HCT116 (cell line): Measurements from ENCODE around the gene KRT17. TPM values are rescaled to one million over a fixed set of nuclear protein-coding genes. Genes with fewer than 3 reads are reported as not detected.

ENCODE experiments used
- ATAC-seq: fragments of 200-7000 bp; cut with Tn5 transposase; 2 replicates; pipeline ENCODE4 v1.9.1; 2020; ENCODE audit warnings: mild to moderate bottlenecking, moderate library complexity
- BruUV-seq: library from RNA; stranded (reverse); fragments of 400-500 nt; replicated peaks from 2 replicates; lab custom pipeline; 2021; lab: Mats Ljungman, UMichigan
- CTCF ChIA-PET: fragments of 300-600 bp; sonication (Branson Sonifier 250); formaldehyde crosslinking; loops from one replicate; lab custom pipeline; 2021; ENCODE audit warnings: antibody characterized with exemption; lab: Charles Lee
- POLR2A ChIA-PET: fragments of 300-600, 350-600 bp; sonication (Branson Sonifier 250); formaldehyde crosslinking; loops from one replicate; lab custom pipeline; 2021; ENCODE audit warnings: antibody characterized with exemption; lab: Charles Lee
- RAD21 ChIA-PET, 2 experiments: fragments of 300-600 bp; sonication (Branson Sonifier 250); formaldehyde crosslinking; loops; one replicate each; lab custom pipeline; 2023; ENCODE audit warnings: low total read pairs in 2 of 2; ENCODE audit not compliant: uncharacterized antibody in 2 of 2, unreplicated experiment in 2 of 2, low non-redundant PET in 1 of 2; lab: Charles Lee
- DNase-seq: peaks from one replicate; pipeline ENCODE4 v3.0.0-alpha.2; 2010; ENCODE audit warnings: low read depth, low spot score
- H2AFZ ChIP-seq: fragments of 200-600 bp; shearing (Covaris generic), sonication (generic); 2 replicates; pipeline ENCODE4 v1.6.1; 2017; ENCODE audit warnings: low read depth, mixed run types, mixed read lengths, antibody characterized with exemption, low read length; ENCODE audit not compliant: poor library complexity, severe bottlenecking
- H3K27ac ChIP-seq: 2 replicates; pipeline ENCODE4 v1.5.1; 2012; ENCODE audit warnings: low read depth, low read length
- H3K27me3 ChIP-seq: fragments of 200-600 bp; sonication (generic); 2 replicates; pipeline ENCODE4 v1.6.1; 2016; ENCODE audit warnings: mixed run types, low read length, mixed read lengths; ENCODE audit not compliant: insufficient read depth
- H3K36me3 ChIP-seq, 2 experiments: fragments of 200-500 bp in 1 of 2; fragments of 200-600 bp in 1 of 2; sonication (Bioruptor generic) in 1 of 2; sonication (generic) in 1 of 2; 2 replicates each; pipeline versions ENCODE4 v1.5.1 to v1.6.1; 2014 to 2016; ENCODE audit warnings: low read length in 2 of 2, inconsistent platforms in 1 of 2, mixed read lengths in 1 of 2, mixed run types in 1 of 2; ENCODE audit not compliant: insufficient read depth in 2 of 2, control insufficient read depth in 1 of 2
- H3K4me1 ChIP-seq, 2 experiments: fragments of 200-600 bp in 1 of 2; sonication (generic) in 1 of 2; 2 replicates each; pipeline versions ENCODE4 v1.5.1 to v1.6.1; 2012 to 2017; ENCODE audit warnings: low read length in 2 of 2, inconsistent platforms in 1 of 2, mild to moderate bottlenecking in 1 of 2, mixed read lengths in 1 of 2, mixed run types in 1 of 2, moderate library complexity in 1 of 2; ENCODE audit not compliant: insufficient read depth in 2 of 2, control insufficient read depth in 1 of 2
- H3K4me2 ChIP-seq: fragments of 200-600 bp; sonication (generic); 2 replicates; pipeline ENCODE4 v1.6.1; 2017; ENCODE audit warnings: mixed run types, low read length, mixed read lengths
- H3K4me3 ChIP-seq, 2 experiments: fragments of 200-600 bp in 1 of 2; sonication (generic) in 1 of 2; replicated peaks in 1 of 2; 2 replicates each; pipeline ENCODE4 v1.5.1; 2011 to 2016; ENCODE audit warnings: low read length in 2 of 2, control low read depth in 1 of 2, low read depth in 1 of 2, mild to moderate bottlenecking in 1 of 2, mixed read lengths in 1 of 2, mixed run types in 1 of 2
- H3K79me2 ChIP-seq: fragments of 200-600 bp; sonication (generic); 2 replicates; pipeline ENCODE4 v1.6.1; 2017; ENCODE audit warnings: mild to moderate bottlenecking, mixed run types, low read length, moderate library complexity, mixed read lengths; ENCODE audit not compliant: insufficient read depth
- H3K9ac ChIP-seq: fragments of 200-600 bp; sonication (generic); 2 replicates; pipeline ENCODE4 v1.6.1; 2016; ENCODE audit warnings: low read length, mixed read lengths
- H3K9me2 ChIP-seq: fragments of 200-600 bp; sonication (generic), shearing (Covaris generic); 2 replicates; pipeline ENCODE4 v1.6.1; 2017; ENCODE audit warnings: mixed run types, mild to moderate bottlenecking, moderate library complexity; ENCODE audit not compliant: insufficient read depth
- H3K9me3 ChIP-seq, 2 experiments: fragments of 200-500 bp in 1 of 2; fragments of 200-600 bp in 1 of 2; sonication (Bioruptor generic) in 1 of 2; sonication (generic) in 1 of 2; 2 replicates each; pipeline ENCODE4 v1.6.1; 2014 to 2017; ENCODE audit warnings: low read length in 2 of 2, mixed read lengths in 2 of 2, inconsistent platforms in 1 of 2, low read depth in 1 of 2, mild to moderate bottlenecking in 1 of 2, mixed run types in 1 of 2, moderate library complexity in 1 of 2; ENCODE audit not compliant: control insufficient read depth in 1 of 2, insufficient read depth in 1 of 2
- H4K20me1 ChIP-seq: fragments of 200-600 bp; sonication (generic), shearing (Covaris generic); 2 replicates; pipeline ENCODE4 v1.6.1; 2017; ENCODE audit warnings: mixed run types, mild to moderate bottlenecking, moderate library complexity; ENCODE audit not compliant: insufficient read depth
- CBX3 ChIP-seq: IDR thresholded peaks from 2 replicates; pipeline ENCODE4 v1.6.1; 2012; ENCODE audit warnings: low read depth
- CEBPB ChIP-seq: IDR thresholded peaks from 2 replicates; pipeline ENCODE4 v1.6.1; 2012; ENCODE audit warnings: low read depth
- EGR1 ChIP-seq: IDR thresholded peaks from 2 replicates; pipeline ENCODE4 v1.6.1; 2012; ENCODE audit warnings: low read depth
- ELF1 ChIP-seq: IDR thresholded peaks from 2 replicates; pipeline ENCODE4 v1.6.1; 2012; ENCODE audit warnings: low read depth, borderline replicate concordance
- EZH2 ChIP-seq: fragments of 200-600 bp; sonication (generic); IDR thresholded peaks from 2 replicates; pipeline ENCODE4 v1.6.1; 2017; ENCODE audit warnings: antibody characterized with exemption, mixed run types
- JUND ChIP-seq: IDR thresholded peaks from 2 replicates; pipeline ENCODE4 v1.6.1; 2012
- RAD21 ChIP-seq: IDR thresholded peaks from 2 replicates; pipeline ENCODE4 v1.6.1; 2012; ENCODE audit warnings: low read depth, mild to moderate bottlenecking
- SIN3A ChIP-seq: IDR thresholded peaks from 2 replicates; pipeline ENCODE4 v1.6.1; 2012; ENCODE audit warnings: low read depth
- SP1 ChIP-seq: IDR thresholded peaks from 2 replicates; pipeline ENCODE4 v1.6.1; 2012; ENCODE audit warnings: low read depth
- SRF ChIP-seq: IDR thresholded peaks from 2 replicates; pipeline ENCODE4 v1.6.1; 2012; ENCODE audit warnings: low read depth
- TCF7L2 ChIP-seq: IDR thresholded peaks from 2 replicates; pipeline ENCODE4 v1.7.0; 2011; ENCODE audit warnings: borderline replicate concordance, inconsistent platforms; ENCODE audit not compliant: insufficient read depth, insufficient read length; ENCODE audit errors: extremely low read depth
- ZFX ChIP-seq: fragments of 450-650 bp; IDR thresholded peaks from 2 replicates; pipeline ENCODE4 v1.6.1; 2017
- ZNF274 ChIP-seq: fragments of 200-500 bp; sonication (Bioruptor generic); IDR thresholded peaks from 2 replicates; pipeline ENCODE4 v1.6.1; 2014; ENCODE audit warnings: mild to moderate bottlenecking, low read depth, low read length, inconsistent platforms
- intact Hi-C: fragments of 100-400 bp; cut with micrococcal nuclease; formaldehyde crosslinking; loops from 2 replicates; pipeline ENCODE4 v1.10.0; 2022
- total RNA-seq: library from RNA; stranded (reverse); gene quantifications from one replicate; pipeline ENCODE4 v1.2.1, GENCODE V29; 2021; ENCODE audit not compliant: unreplicated experiment
- TF ChIP-seq, protein P1 (sequence below): IDR thresholded peaks from 2 replicates; pipeline ENCODE4 v1.6.1; 2012
- TF ChIP-seq, protein P2 (sequence below): IDR thresholded peaks from 2 replicates; pipeline ENCODE4 v1.6.1; 2012; ENCODE audit warnings: low read depth

Gene KRT17
- total RNA-seq, 1 experiment from 2014 or later: not detected

DNA sequence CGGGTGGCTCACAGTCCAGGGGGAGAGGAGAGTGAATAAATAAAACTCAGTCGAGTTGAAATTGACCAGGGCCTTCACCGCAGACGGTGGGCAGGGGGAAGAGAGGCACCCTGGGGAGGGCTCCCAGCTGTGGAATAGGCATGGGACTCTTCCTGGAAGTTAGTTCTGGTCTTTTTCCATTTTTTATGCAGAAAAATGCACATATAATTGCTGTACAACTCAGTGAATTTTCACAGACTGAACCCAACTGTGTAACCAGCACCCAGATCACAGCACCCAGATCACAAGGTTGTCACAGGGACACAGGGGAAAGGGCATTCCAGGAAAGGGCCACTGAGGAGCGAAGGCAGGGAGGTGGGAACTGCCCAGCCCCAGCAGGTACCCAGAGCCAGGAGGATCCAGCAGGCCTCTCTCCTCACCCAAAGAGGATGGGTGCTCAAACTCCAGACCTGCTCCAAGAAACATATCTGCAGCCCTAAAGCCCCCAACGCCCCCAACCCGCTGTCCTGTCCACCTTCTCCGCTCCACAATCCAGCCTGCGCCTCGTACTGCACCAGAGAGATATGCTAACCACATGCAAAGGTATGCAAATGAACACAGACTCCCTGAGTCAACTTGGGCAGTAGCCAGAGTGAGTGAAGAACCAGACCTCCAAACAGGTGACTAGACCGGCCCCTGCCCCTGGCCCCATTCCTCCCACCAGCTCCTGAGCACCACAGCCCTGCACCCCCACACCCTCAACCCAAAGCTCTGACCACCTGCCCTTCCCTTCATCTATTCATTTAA is 35.2 kb upstream of the KRT17 start:
- Histone ChIP-seq H3K79me2 (no peaks in the 10 kb centered on the region), H3K4me3 (no peak overlapping the region), H3K9me3 (no peaks in the 10 kb centered on the region), H3K9me2 (no peaks in the 10 kb centered on the region), H3K4me1 (peaks cover 12 to 61% of the 10 kb centered on the region in 2 experiments), H3K36me3 (no peaks in the 10 kb centered on the region), H3K27ac (no peak overlapping the region), H4K20me1 (no peaks in the 10 kb centered on the region), H3K27me3 (no peaks in the 10 kb centered on the region), H3K4me2 (no peak overlapping the region), H3K9ac (no peak overlapping the region), H2AFZ (no peak overlapping the region)
- intact Hi-C loops: no loop called here
- CTCF ChIA-PET: interaction anchor here (7.4 to 8.7 kb wide), 2 partner anchors 9 to 110 kb away, joined by 203 to 217 read pairs; no protein-coding TSS in a partner anchor
- ATAC-seq (no peak), DNase-seq (no peak)
- RAD21 ChIA-PET: interaction anchor here in 1 of 2 experiments (1.4 kb wide), 1 partner anchor 110 kb away, joined by 5 read pairs; no protein-coding TSS in a partner anchor
- TF ChIP-seq, protein P1, sequence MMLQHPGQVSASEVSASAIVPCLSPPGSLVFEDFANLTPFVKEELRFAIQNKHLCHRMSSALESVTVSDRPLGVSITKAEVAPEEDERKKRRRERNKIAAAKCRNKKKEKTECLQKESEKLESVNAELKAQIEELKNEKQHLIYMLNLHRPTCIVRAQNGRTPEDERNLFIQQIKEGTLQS: no peak
- TF ChIP-seq CEBPB (no peak), RAD21 (no peak), SP1 (no peak)
- BruUV-seq: no TSS peak
- POLR2A ChIA-PET: no interaction called here

DNA sequence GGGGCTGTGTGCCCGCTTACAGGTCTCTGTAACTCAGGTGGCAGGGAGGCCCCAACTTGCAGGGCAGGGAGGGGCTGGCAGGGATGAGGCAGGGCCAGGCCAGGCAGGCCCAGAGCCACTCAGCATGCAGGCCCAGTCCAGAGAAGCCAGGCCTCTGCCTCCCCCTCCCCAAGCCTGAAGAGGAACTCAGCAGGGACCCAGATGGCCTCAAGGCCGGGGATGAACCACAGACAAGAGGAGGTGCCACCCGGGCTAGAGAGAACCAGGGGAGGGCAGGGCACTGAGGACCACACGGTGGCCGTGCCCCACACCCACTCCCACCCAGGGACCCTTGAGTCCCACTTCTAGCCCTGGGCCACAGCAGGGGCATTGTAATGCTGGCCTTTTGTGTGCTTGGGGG is 34.5 kb upstream of the KRT17 start:
- no peak for TF ChIP-seq RAD21
- no peak for TF ChIP-seq EZH2
- no peak for TF ChIP-seq JUND
- TF ChIP-seq TCF7L2: no peak
- no peak for TF ChIP-seq SRF
- no peak for TF ChIP-seq CBX3
- TF ChIP-seq ZNF274: no peak
- TF ChIP-seq, protein P2, sequence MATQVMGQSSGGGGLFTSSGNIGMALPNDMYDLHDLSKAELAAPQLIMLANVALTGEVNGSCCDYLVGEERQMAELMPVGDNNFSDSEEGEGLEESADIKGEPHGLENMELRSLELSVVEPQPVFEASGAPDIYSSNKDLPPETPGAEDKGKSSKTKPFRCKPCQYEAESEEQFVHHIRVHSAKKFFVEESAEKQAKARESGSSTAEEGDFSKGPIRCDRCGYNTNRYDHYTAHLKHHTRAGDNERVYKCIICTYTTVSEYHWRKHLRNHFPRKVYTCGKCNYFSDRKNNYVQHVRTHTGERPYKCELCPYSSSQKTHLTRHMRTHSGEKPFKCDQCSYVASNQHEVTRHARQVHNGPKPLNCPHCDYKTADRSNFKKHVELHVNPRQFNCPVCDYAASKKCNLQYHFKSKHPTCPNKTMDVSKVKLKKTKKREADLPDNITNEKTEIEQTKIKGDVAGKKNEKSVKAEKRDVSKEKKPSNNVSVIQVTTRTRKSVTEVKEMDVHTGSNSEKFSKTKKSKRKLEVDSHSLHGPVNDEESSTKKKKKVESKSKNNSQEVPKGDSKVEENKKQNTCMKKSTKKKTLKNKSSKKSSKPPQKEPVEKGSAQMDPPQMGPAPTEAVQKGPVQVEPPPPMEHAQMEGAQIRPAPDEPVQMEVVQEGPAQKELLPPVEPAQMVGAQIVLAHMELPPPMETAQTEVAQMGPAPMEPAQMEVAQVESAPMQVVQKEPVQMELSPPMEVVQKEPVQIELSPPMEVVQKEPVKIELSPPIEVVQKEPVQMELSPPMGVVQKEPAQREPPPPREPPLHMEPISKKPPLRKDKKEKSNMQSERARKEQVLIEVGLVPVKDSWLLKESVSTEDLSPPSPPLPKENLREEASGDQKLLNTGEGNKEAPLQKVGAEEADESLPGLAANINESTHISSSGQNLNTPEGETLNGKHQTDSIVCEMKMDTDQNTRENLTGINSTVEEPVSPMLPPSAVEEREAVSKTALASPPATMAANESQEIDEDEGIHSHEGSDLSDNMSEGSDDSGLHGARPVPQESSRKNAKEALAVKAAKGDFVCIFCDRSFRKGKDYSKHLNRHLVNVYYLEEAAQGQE: no peak
- no peak for TF ChIP-seq ELF1
- TF ChIP-seq EGR1: no peak
- TF ChIP-seq ZFX: no peak
- no peak for TF ChIP-seq CEBPB
- TF ChIP-seq SIN3A: no peak
- Histone ChIP-seq H4K20me1 (no peaks in the 10 kb centered on the region), H3K9ac (no peak overlapping the region), H3K4me1 (peaks cover 20 to 61% of the 10 kb centered on the region in 2 experiments), H3K4me2 (no peak overlapping the region), H3K4me3 (no peak overlapping the region), H3K27me3 (no peaks in the 10 kb centered on the region), H3K36me3 (no peaks in the 10 kb centered on the region), H2AFZ (no peak overlapping the region), H3K27ac (no peak overlapping the region; the same call in 1 of the 2 replicates), H3K79me2 (no peaks in the 10 kb centered on the region), H3K9me3 (no peaks in the 10 kb centered on the region), H3K9me2 (no peaks in the 10 kb centered on the region)
- no peak for ATAC-seq
- ChIA-PET RAD21 (no interaction called here), CTCF (no interaction called here), POLR2A (no interaction called here)
- intact Hi-C loops: no loop called here
- DNase-seq: no peak
- BruUV-seq: no TSS peak
